K562 (cell line): ENCODE results near the gene ILK. TPM values are rescaled to one million over a fixed set of nuclear protein-coding genes. Genes with fewer than 3 reads are reported as not detected.

ENCODE experiments used
- ATAC-seq: fragments of 200-7000 bp; cut with Tn5 transposase; 3 replicates; pipeline ENCODE4 v1.9.1; 2020; ENCODE audit warnings: moderate library complexity
- BruUV-seq: library from RNA; stranded (reverse); fragments of 400-500 nt; replicated peaks from 2 replicates; lab custom pipeline; 2021; lab: Mats Ljungman, UMichigan
- CTCF ChIA-PET: fragments of 300-600 bp; formaldehyde crosslinking; extraction: SDS; loops from one replicate; lab custom pipeline; 2021; ENCODE audit warnings: low intra/inter-chr PET ratio; lab: Yijun Ruan, JAX
- POLR2A ChIA-PET: fragments of 300-600, 350-650 bp; sonication (Branson Sonifier 250); formaldehyde crosslinking; extraction: SDS; loops from one replicate; lab custom pipeline; 2021; ENCODE audit warnings: antibody characterized with exemption, inconsistent platforms; lab: Yijun Ruan, JAX
- DNase-seq, 4 experiments: peaks; one replicate each; pipeline versions ENCODE4 v3.0.0 to v3.0.0-alpha.2; 2011 to 2018; ENCODE audit warnings: low spot score in 3 of 4, mixed read lengths in 3 of 4; ENCODE audit errors: extremely low read depth in 1 of 4
- FAIRE-seq: peaks from 2 replicates; lab custom pipeline; 2011; peaks lifted over from hg19 to GRCh38; lab: Jason Lieb, UNC
- H2AFZ ChIP-seq: 2 replicates; pipeline ENCODE4 v1.6.0; 2011; ENCODE audit warnings: low read depth, low read length, control low read depth, inconsistent platforms
- H3K27ac ChIP-seq: fragments of 200-600 bp; 3 replicates; pipeline ENCODE4 v1.8.0; 2011; ENCODE audit warnings: low read depth, mild to moderate bottlenecking, control low read depth, inconsistent platforms, low read length, moderate library complexity, mixed read lengths; ENCODE audit errors: extremely low read depth
- H3K27me3 ChIP-seq, 2 experiments: fragments of 300-600 bp in 1 of 2; 2 replicates in 1 of 2; 3 replicates in 1 of 2; pipeline versions ENCODE4 v1.6.0 to v1.8.0; 2011; ENCODE audit warnings: inconsistent platforms in 2 of 2, low read length in 2 of 2, mild to moderate bottlenecking in 1 of 2, mixed read lengths in 1 of 2, moderate library complexity in 1 of 2; ENCODE audit not compliant: control insufficient read depth in 2 of 2, insufficient read depth in 2 of 2
- H3K36me3 ChIP-seq: fragments of 300-600 bp; 3 replicates; pipeline ENCODE4 v1.8.0; 2011; ENCODE audit warnings: mild to moderate bottlenecking, low read length, inconsistent platforms; ENCODE audit not compliant: control insufficient read depth, insufficient read depth
- H3K4me1 ChIP-seq, 2 experiments: fragments of 200-600 bp in 1 of 2; replicated peaks in 1 of 2; 2 replicates in 1 of 2; 3 replicates in 1 of 2; pipeline versions ENCODE4 v1.5.1 to v1.8.0; 2011; ENCODE audit warnings: inconsistent platforms in 2 of 2, low read length in 2 of 2, mild to moderate bottlenecking in 1 of 2, mixed read lengths in 1 of 2, moderate library complexity in 1 of 2; ENCODE audit not compliant: control insufficient read depth in 2 of 2, insufficient read depth in 2 of 2
- H3K4me2 ChIP-seq: 2 replicates; pipeline ENCODE4 v1.6.1; 2011; ENCODE audit warnings: low read length, control low read depth, inconsistent platforms, mixed read lengths; ENCODE audit not compliant: insufficient read depth
- H3K4me3 ChIP-seq: fragments of 200-600 bp; sonication (generic), shearing (Covaris generic); 2 replicates; pipeline ENCODE4 v1.5.1; 2016; ENCODE audit warnings: control low read depth, inconsistent platforms
- H3K79me2 ChIP-seq: fragments of 200-600 bp; 3 replicates; pipeline ENCODE4 v1.8.0; 2011; ENCODE audit warnings: low read length, inconsistent platforms; ENCODE audit not compliant: control insufficient read depth, insufficient read depth
- H3K9ac ChIP-seq, 2 experiments: 2 replicates each; pipeline versions ENCODE4 v1.6.0 to v1.6.1; 2011; ENCODE audit warnings: low read depth in 2 of 2, low read length in 2 of 2, control low read depth in 1 of 2, inconsistent platforms in 1 of 2, mild to moderate bottlenecking in 1 of 2, mixed read lengths in 1 of 2; ENCODE audit not compliant: insufficient read depth in 1 of 2
- H3K9me1 ChIP-seq: one replicate; pipeline ENCODE4 v1.6.0; 2011; ENCODE audit warnings: inconsistent platforms, mild to moderate bottlenecking, low read length, moderate library complexity; ENCODE audit not compliant: control insufficient read depth, insufficient read depth
- H3K9me3 ChIP-seq: replicated peaks from 2 replicates; pipeline ENCODE4 v1.5.1; 2011; ENCODE audit warnings: low read depth, low read length, inconsistent platforms; ENCODE audit not compliant: control insufficient read depth, insufficient read depth
- H4K20me1 ChIP-seq: replicated peaks from 2 replicates; pipeline ENCODE4 v1.6.1; 2011; ENCODE audit warnings: low read length, inconsistent platforms, mixed read lengths; ENCODE audit not compliant: control insufficient read depth, insufficient read depth
- ESRRA ChIP-seq: fragments of 450-650 bp; IDR thresholded peaks from 2 replicates; pipeline ENCODE4 v1.6.1; 2014; ENCODE audit warnings: low read depth, mild to moderate bottlenecking, moderate library complexity, borderline replicate concordance
- KDM4B ChIP-seq, 2 experiments: fragments of 450-650 bp in 1 of 2; sonication (generic) in 1 of 2; IDR thresholded peaks; 2 replicates each; pipeline ENCODE4 v1.6.1; 2016 to 2017; ENCODE audit warnings: borderline replicate concordance in 2 of 2, antibody characterized with exemption in 1 of 2, low read depth in 1 of 2, mild to moderate bottlenecking in 1 of 2
- KHSRP ChIP-seq: fragments of 450-650 bp; IDR thresholded peaks from 2 replicates; pipeline ENCODE4 v1.6.1; 2017
- NFATC3 ChIP-seq: fragments of 450-650 bp; IDR thresholded peaks from 2 replicates; pipeline ENCODE4 v1.6.1; 2017; ENCODE audit warnings: mild to moderate bottlenecking
- NR4A1 ChIP-seq, 2 experiments: fragments of 250-450 bp in 1 of 2; fragments of 450-650 bp in 1 of 2; sonication (Bioruptor Pico) in 1 of 2; IDR thresholded peaks; 2 replicates each; pipeline versions ENCODE4 v1.4.0 to v1.6.1; 2016 to 2020; ENCODE audit warnings: mild to moderate bottlenecking in 2 of 2, missing compliant biosample characterization in 1 of 2, missing genetic modification characterization in 1 of 2, moderate library complexity in 1 of 2
- RFX7 ChIP-seq: fragments of 250-450 bp; sonication (Bioruptor Pico); IDR thresholded peaks from 2 replicates; pipeline ENCODE4 v1.5.1; 2021; ENCODE audit warnings: mild to moderate bottlenecking
- SIRT6 ChIP-seq: IDR thresholded peaks from one replicate; pipeline ENCODE4 v1.6.1; 2012; ENCODE audit warnings: low read depth, mild to moderate bottlenecking, control low read depth, inconsistent platforms, low read length, moderate library complexity
- ZNF274 ChIP-seq: IDR thresholded peaks from 2 replicates; pipeline ENCODE4 v1.6.1; 2011; ENCODE audit warnings: low read depth, mild to moderate bottlenecking, low read length, moderate library complexity, borderline replicate concordance
- ZNF766 ChIP-seq: fragments of 200-800 bp; sonication (Bioruptor generic); conservative IDR thresholded peaks from 2 replicates; pipeline ENCODE4 v1.6.1; 2016; ENCODE audit warnings: missing genetic modification characterization, missing compliant biosample characterization
- WGBS: fragments of 100-300 bp; shearing (Covaris generic); methylation state at CpG from one replicate; pipeline ENCODE4 v1.1.6; 2016; ENCODE audit warnings: low coverage, mixed read lengths; ENCODE audit not compliant: insufficient coverage; ENCODE audit errors: missing lambda C conversion rate; 5-methylcytosine and 5-hydroxymethylcytosine counted together
- in situ Hi-C: fragments of 300-500 bp; cut with MboI; formaldehyde crosslinking; loops from 4 replicates; pipeline ENCODE4 v1.15.0; 2018; ENCODE audit warnings: inconsistent platforms, mixed read lengths
- intact Hi-C: fragments of 100-400 bp; cut with micrococcal nuclease; formaldehyde crosslinking; loops from 2 replicates; pipeline ENCODE4 v1.14.2; 2022
- polyA plus RNA-seq, 8 experiments: library from polyadenylated mRNA; depleted of rRNA in 4 of 8; stranded (reverse) in 5 of 8; unstranded in 3 of 8; fragments of >200 nt; fragmentation: Nextera tagmentation in 2 of 8; fragmentation: Illumina TruSeq in 1 of 8; extraction: Ambion mirVana in 2 of 8; extraction: Trizol in 1 of 8; gene quantifications; 2 replicates each; pipeline versions ENCODE4 v1.2.1 to v1.2.3, GENCODE V29; 2011 to 2014; ENCODE audit warnings: inconsistent platforms in 1 of 8, missing spikeins in 1 of 8
- total RNA-seq, 7 experiments: library from RNA; depleted of rRNA in 6 of 7; stranded (reverse); fragments of >200 nt in 6 of 7; fragmentation: Illumina TruSeq in 2 of 7; extraction: Trizol in 2 of 7; gene quantifications; 2 replicates each; pipeline versions ENCODE4 v1.2.1 to v1.2.3, GENCODE V29; 2011 to 2021; ENCODE audit warnings: low replicate concordance in 1 of 7
- TF ChIP-seq, protein P1 (sequence below): fragments of 200-800 bp; sonication (Bioruptor generic); IDR thresholded peaks from 2 replicates; pipeline ENCODE4 v1.6.1; 2016; ENCODE audit warnings: missing genetic modification characterization, missing compliant biosample characterization
- TF ChIP-seq, protein P2 (sequence below): fragments of 450-650 bp; IDR thresholded peaks from 2 replicates; pipeline ENCODE4 v1.7.0; 2016; ENCODE audit warnings: borderline replicate concordance
- TF ChIP-seq, protein P3 (sequence below): fragments of 250-450 bp; sonication (Bioruptor Pico); IDR thresholded peaks from 2 replicates; pipeline ENCODE4 v1.5.0; 2022; ENCODE audit warnings: mild to moderate bottlenecking

ILK gene
- total and polyA plus RNA-seq, 9 of the 15 experiments (the other 6 are each of a cell fraction or from before 2014, with no cell fraction given) = 43.3 to 95.9 (median 58.9) TPM

DNA sequence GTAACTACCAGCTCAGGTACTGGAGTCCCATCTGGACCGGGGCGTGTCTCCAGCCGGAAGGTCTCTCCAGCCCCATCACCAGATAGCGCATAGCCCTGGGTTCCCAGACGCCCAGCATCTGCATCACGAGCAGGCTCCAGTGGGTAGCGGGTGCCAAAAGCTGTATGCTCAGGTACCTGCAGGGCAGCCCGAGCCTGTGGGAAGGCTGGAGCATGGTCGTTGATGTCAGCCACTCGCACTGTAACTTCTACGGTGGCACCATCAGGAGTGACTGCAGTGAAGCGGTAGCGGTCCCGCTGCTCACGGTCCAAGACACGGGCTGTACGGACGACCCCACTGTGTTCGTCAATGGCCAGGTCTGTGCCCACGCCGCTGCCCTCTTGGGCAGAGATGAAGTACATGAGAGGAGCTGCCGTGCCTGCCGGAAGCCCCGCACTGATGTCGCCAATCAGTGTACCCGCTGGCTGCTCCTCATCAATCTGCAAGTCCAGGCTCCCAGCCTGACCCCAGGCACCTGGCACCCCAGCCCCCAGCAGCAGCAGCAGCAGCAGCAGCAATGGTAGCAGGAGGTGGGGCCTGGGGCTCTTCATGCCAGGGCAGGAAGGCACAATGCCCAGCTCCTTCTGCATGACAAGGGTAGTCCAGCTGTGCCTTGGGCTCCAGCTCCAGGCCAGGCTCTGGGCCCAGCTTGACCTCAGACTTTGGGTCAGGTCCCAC lies 37.6 kb downstream of the ILK start:
- CTCF ChIA-PET = no interaction called here
- TF ChIP-seq, protein P1, sequence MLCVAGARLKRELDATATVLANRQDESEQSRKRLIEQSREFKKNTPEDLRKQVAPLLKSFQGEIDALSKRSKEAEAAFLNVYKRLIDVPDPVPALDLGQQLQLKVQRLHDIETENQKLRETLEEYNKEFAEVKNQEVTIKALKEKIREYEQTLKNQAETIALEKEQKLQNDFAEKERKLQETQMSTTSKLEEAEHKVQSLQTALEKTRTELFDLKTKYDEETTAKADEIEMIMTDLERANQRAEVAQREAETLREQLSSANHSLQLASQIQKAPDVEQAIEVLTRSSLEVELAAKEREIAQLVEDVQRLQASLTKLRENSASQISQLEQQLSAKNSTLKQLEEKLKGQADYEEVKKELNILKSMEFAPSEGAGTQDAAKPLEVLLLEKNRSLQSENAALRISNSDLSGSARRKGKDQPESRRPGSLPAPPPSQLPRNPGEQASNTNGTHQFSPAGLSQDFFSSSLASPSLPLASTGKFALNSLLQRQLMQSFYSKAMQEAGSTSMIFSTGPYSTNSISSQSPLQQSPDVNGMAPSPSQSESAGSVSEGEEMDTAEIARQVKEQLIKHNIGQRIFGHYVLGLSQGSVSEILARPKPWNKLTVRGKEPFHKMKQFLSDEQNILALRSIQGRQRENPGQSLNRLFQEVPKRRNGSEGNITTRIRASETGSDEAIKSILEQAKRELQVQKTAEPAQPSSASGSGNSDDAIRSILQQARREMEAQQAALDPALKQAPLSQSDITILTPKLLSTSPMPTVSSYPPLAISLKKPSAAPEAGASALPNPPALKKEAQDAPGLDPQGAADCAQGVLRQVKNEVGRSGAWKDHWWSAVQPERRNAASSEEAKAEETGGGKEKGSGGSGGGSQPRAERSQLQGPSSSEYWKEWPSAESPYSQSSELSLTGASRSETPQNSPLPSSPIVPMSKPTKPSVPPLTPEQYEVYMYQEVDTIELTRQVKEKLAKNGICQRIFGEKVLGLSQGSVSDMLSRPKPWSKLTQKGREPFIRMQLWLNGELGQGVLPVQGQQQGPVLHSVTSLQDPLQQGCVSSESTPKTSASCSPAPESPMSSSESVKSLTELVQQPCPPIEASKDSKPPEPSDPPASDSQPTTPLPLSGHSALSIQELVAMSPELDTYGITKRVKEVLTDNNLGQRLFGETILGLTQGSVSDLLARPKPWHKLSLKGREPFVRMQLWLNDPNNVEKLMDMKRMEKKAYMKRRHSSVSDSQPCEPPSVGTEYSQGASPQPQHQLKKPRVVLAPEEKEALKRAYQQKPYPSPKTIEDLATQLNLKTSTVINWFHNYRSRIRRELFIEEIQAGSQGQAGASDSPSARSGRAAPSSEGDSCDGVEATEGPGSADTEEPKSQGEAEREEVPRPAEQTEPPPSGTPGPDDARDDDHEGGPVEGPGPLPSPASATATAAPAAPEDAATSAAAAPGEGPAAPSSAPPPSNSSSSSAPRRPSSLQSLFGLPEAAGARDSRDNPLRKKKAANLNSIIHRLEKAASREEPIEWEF = no peak
- TF ChIP-seq ZNF766 (CRISPR knock-in tag) (no peak), ESRRA (no peak), KDM4B (IDR thresholded peaks at IDR 0.05; ENCODE audit: borderline replicate concordance in 2 of 2, low read depth in 1 of 2) (no peak), KHSRP (no peak), SIRT6 (no peak), RFX7 (CRISPR knock-in tag) (no peak), NR4A1 (CRISPR knock-in tag; IDR thresholded peaks at IDR 0.05) (no peak), NR4A1 (tag; IDR thresholded peaks at IDR 0.05) (no peak), NFATC3 (no peak), ZNF274 (no peak)
- TF ChIP-seq, protein P2, sequence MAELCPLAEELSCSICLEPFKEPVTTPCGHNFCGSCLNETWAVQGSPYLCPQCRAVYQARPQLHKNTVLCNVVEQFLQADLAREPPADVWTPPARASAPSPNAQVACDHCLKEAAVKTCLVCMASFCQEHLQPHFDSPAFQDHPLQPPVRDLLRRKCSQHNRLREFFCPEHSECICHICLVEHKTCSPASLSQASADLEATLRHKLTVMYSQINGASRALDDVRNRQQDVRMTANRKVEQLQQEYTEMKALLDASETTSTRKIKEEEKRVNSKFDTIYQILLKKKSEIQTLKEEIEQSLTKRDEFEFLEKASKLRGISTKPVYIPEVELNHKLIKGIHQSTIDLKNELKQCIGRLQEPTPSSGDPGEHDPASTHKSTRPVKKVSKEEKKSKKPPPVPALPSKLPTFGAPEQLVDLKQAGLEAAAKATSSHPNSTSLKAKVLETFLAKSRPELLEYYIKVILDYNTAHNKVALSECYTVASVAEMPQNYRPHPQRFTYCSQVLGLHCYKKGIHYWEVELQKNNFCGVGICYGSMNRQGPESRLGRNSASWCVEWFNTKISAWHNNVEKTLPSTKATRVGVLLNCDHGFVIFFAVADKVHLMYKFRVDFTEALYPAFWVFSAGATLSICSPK = no peak
- TF ChIP-seq, protein P3, sequence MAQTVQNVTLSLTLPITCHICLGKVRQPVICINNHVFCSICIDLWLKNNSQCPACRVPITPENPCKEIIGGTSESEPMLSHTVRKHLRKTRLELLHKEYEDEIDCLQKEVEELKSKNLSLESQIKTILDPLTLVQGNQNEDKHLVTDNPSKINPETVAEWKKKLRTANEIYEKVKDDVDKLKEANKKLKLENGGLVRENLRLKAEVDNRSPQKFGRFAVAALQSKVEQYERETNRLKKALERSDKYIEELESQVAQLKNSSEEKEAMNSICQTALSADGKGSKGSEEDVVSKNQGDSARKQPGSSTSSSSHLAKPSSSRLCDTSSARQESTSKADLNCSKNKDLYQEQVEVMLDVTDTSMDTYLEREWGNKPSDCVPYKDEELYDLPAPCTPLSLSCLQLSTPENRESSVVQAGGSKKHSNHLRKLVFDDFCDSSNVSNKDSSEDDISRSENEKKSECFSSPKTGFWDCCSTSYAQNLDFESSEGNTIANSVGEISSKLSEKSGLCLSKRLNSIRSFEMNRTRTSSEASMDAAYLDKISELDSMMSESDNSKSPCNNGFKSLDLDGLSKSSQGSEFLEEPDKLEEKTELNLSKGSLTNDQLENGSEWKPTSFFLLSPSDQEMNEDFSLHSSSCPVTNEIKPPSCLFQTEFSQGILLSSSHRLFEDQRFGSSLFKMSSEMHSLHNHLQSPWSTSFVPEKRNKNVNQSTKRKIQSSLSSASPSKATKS = no peak

More for the DNA sequence above, 37.6 kb downstream of the ILK start:
- no peak overlapping the region for H3K27ac ChIP-seq
- 68% methylated on average over 25 of the region's 26 CpGs for WGBS
- no peaks in the 10 kb centered on the region for H3K9me3 ChIP-seq
- H2AFZ ChIP-seq = no peak overlapping the region
- H3K9me1 ChIP-seq = no peaks in the 10 kb centered on the region
- intact Hi-C loops (no loop called here), in situ Hi-C loops (no loop called here)
- H4K20me1 ChIP-seq = no peaks in the 10 kb centered on the region
- no peaks in the 10 kb centered on the region for H3K36me3 ChIP-seq
- H3K79me2 ChIP-seq = no peaks in the 10 kb centered on the region
- H3K4me3 ChIP-seq = no peak overlapping the region
- DNase-seq = no peak
- peaks cover 28 to 38% of the 10 kb centered on the region in 2 experiments; a peak in 4 of 5 replicates for H3K4me1 ChIP-seq
- no peak for FAIRE-seq
- POLR2A ChIA-PET = no interaction called here
- BruUV-seq = no TSS peak
- H3K9ac ChIP-seq = no peak overlapping the region
- ATAC-seq = no peak
- H3K4me2 ChIP-seq = no peak overlapping the region
- no peaks in the 10 kb centered on the region; a peak in 1 of 5 replicates for H3K27me3 ChIP-seq
